NCI-H2081 (cell line): Measurements from ENCODE around the gene ALDH3B1.

ENCODE experiments used
- DNase-seq, 2 experiments: peaks; one replicate each; lab custom pipeline; 2025; lab: John Stamatoyannopoulos, UW

The ALDH3B1 gene

DNA sequence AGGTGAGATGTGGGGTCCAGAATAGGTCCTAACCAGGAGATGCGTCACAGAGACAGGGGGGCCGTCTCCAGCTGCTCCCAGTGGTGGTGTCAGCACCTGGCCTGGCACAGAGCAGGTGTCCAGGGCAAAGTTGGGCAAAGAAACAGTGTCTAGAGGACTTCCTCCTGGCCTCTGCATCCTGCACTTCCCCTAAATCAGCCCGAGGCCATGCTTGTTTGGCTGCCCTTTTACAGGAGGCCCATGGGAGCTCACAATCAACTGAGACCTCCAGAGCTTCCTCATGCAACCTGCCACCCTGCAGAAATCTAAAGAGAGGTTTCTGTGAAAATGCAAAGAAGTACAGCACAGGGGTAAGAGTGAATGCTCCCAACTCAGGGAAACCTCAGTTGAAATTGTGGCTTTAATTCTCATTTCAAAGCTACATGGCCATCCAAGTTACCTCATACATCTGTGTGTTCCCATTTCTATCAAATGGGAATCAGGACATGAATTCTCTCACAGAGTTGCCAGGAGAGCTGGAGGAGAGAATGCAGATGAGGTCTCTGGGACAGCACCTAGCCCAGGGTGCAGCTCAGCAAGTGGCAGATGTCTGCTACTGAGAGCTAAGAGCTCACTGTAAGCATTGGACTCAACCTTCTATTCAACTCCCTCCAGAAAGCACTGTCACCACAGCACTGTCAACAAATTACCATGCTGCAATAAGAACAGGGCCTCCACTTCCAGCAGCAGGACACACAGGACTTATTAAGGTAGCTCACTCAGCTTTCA is 61.3 kb downstream of the ALDH3B1 start:
- no peak for DNase-seq

DNA sequence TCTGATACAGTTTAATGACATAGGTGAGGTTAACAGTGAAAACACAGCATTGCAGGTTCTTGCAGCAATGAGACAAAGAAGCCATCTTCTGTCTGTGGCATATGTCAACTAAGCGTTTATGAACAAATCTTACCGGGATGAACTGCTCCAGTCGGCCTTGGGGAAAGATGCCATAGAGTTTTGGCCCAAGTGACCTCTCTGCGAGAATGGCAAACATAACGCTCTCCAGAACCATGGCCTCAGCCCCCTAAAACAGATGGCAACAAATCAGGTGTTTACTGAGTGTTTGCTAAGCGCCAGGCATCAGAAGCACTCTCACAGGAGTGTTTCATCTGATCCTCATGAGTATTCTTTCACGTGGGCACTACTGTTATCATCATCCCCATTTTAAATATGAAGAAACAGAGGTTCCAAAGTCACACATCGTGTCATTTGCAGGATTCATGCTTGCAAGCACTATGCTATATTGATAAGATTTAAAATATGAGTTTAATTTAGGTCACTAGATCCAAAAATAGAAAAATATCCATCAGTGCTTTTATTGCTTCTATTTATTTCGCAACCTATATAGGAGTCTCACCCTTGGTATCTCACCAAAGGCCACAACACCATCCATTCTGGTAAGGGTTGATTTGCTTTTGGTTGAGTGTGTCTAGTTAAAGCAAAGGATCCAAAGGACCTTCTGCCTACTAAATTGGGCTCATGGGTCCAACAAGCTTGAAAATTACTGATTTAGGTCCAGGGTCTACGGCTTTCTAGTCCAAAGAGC is 64.6 kb downstream of the ALDH3B1 start:
- no peak for DNase-seq

DNA sequence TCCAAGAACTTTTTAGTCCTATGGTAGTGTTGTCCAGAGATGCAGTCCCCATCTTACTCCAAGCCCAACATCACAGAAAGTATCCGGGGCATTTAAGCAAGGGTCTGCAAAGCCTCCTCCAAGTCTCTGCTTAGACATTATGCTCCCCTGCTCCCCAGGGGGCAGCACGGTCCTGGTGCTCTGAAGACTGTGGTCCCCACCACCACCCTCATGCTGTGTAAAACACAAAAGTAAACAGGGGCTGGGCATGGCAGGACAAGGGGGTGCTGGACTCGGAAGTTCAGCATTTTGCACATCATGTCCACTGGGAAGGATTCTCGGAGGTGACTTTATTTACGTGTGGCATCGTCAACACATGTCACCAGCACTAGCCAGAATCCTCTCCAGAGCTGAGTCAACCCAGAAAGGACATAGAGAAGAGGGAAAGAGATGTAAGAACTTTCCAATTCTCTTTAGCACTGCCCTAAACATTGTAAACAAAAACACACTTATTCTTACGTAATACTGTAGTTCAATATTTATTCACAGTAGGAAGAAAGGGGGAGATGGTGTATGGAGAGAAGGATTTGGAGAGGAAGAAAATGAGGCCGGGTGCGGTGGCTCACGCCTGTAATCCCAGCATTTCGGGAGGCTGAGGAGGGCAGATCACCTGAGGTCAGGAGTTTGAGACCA is 66.4 kb downstream of the ALDH3B1 start:
- DNase-seq = no peak

DNA sequence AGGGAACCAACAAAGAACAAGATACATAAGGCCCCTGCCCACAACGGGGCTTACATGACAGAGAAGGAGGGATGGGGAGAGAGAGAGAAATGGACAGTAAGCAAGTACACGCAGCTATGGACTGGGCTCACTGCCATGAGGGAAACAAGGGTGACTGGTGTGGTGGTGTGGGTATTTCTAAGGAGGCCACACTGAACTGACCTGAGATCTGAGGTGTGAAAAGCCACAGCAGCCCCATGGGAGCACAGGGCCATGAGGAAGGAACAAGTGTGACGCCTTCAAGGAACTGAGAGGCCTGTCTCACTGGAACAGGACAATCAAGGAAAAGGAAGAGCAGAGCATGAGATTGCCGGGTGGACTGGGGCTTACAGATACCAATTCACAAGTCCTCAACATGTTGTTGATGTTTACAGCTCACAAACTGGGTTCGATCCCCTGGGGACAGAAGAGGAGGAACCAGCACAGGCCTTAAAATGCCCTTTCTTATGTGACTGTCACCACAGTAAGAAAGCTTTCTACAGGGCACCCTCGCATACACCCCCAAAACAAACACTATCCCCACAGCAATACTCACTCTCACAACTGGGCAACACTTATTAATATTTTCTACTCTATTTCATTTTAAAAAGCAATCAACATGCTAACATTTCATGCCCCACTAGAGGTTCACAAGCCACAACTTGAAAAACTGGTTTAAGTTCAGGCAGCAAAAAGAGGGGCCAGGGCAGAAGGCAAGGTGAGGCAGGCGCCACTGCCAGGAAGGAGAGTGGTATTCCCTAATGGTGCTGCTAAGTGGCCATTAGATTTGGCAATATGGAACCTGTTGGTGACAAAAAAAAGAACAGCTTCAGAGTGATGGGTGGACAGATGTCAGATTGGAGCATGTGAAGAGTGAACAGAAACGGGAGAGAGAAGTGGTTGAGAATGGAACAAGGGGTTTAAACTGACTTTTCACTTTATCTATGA is 67.8 kb downstream of the ALDH3B1 start:
- no peak for DNase-seq
